RWPE1 (cell line): ENCODE measurements around the gene DUSP9.

Experiments used
- CTCF ChIA-PET: fragments of 350-600 bp; sonication (Branson Sonifier 250); formaldehyde crosslinking; extraction: SDS; loops from one replicate; lab custom pipeline; 2021; lab: Yijun Ruan, JAX
- POLR2A ChIA-PET: fragments of 400-600 bp; formaldehyde crosslinking; extraction: SDS; loops from one replicate; lab custom pipeline; 2020; ENCODE audit warnings: antibody characterized with exemption; ENCODE audit not compliant: low non-redundant PET; lab: Yijun Ruan, JAX
- DNase-seq: peaks from one replicate; pipeline ENCODE4 v3.0.0; 2012; ENCODE audit warnings: low spot score
- H3K27ac ChIP-seq: fragments of 450-650 bp; 2 replicates; pipeline ENCODE4 v1.5.1; 2017
- CTCF ChIP-seq: fragments of 450-650 bp; conservative IDR thresholded peaks from 2 replicates; pipeline ENCODE4 v1.5.1; 2017; ENCODE audit warnings: low read depth, mild to moderate bottlenecking

Gene DUSP9

GRCh38 chrX:153646620-153647373 is at the start of gene DUSP9:
TSS of gene DUSP9 (plus strand) at chrX:153647203. CDS start at chrX:153647954, 751 bp downstream.
- POLR2A ChIA-PET = interaction anchor here (0.6 kb wide), 1 partner anchor 49 kb away, joined by 3 read pairs; no protein-coding TSS in a partner anchor
- CTCF ChIA-PET = interaction anchor here (0.5 to 0.6 kb wide), 2 partner anchors 254 to 838 kb away, joined by 4 to 8 read pairs; no protein-coding TSS in a partner anchor
- DNase-seq = peak; percentile 55
- H3K27ac ChIP-seq = peak within 1 kb of the TSS; percentile 73
- no peak for TF ChIP-seq CTCF

- POLR2A ChIA-PET = no interaction called here
- CTCF ChIA-PET = interaction anchor here (0.6 to 1.3 kb wide), 3 partner anchors 11 to 125 kb away, joined by 3 to 4 read pairs (median 3); no protein-coding TSS in a partner anchor
- H3K27ac ChIP-seq = peak within 1 kb of the TSS; percentile 76
- TF ChIP-seq CTCF = no peak
- peak; percentile 14 for DNase-seq
Observed at GRCh38 chrX:153598541-153599191, 48.3 kb upstream of the DUSP9 start, which contains the start of gene CCNQ. TSS of gene CCNQ (minus strand) at chrX:153599139. CDS start at chrX:153599073, 66 bp downstream.

- TF ChIP-seq CTCF = no peak
- POLR2A ChIA-PET = interaction anchor here (0.6 kb wide), 1 partner anchor 85 kb away, joined by 4 read pairs; no protein-coding TSS in a partner anchor
- H3K27ac ChIP-seq = peak overlapping the region; percentile 76
- CTCF ChIA-PET = interaction anchor here (1.0 to 1.3 kb wide), 2 partner anchors 10 to 68 kb away, joined by 3 to 4 read pairs; no protein-coding TSS in a partner anchor
- peak; percentile 82 for DNase-seq
Observed at GRCh38 chrX:153599192-153600031, 47.6 kb upstream of the DUSP9 start.

GRCh38 chrX:153600032-153600373 is 47.0 kb upstream of the DUSP9 start:
- TF ChIP-seq CTCF = no peak
- peak overlapping the region; percentile 76 for H3K27ac ChIP-seq
- ChIA-PET CTCF (interaction anchor here (1.0 to 1.3 kb wide), 2 partner anchors 10 to 68 kb away, joined by 3 to 4 read pairs; no protein-coding TSS in a partner anchor), POLR2A (interaction anchor here (0.6 kb wide), 1 partner anchor 85 kb away, joined by 4 read pairs; no protein-coding TSS in a partner anchor)
- no peak for DNase-seq

GRCh38 chrX:153600921-153601320 is 46.1 kb upstream of the DUSP9 start:
- no peak for TF ChIP-seq CTCF
- ChIA-PET CTCF (interaction anchor here (0.6 kb wide), 1 partner anchor 63 kb away, joined by 3 read pairs; no protein-coding TSS in a partner anchor), POLR2A (no interaction called here)
- no peak for DNase-seq
- H3K27ac ChIP-seq = no peak overlapping the region; the same call in 1 of the 2 replicates
